Right lobe of liver (tissue), 6 donors: ENCODE measurements around the gene TNS4. TPM values are rescaled to one million over a fixed set of nuclear protein-coding genes. Genes with fewer than 3 reads are reported as not detected.

Source experiments
- ATAC-seq, 4 donors: fragments of 200-7000 bp; cut with Tn5 transposase; one replicate each; pipeline ENCODE4 v1.9.1; 2020; ENCODE audit warnings: mild to moderate bottlenecking in 4 of 4, moderate library complexity in 4 of 4
- DNase-seq, 3 donors: peaks; one replicate each; pipeline ENCODE4 v3.0.0-alpha.2; 2020
- H3K27ac ChIP-seq, 3 donors: fragments of 200-600 bp; one replicate each; pipeline ENCODE4 v1.8.0; 2022
- H3K27me3 ChIP-seq, 2 donors: fragments of 200-600 bp; one replicate each; pipeline ENCODE4 v1.8.0; 2022
- H3K36me3 ChIP-seq, 4 donors: fragments of 200-600 bp; sonication (generic) in 1 of 4; one replicate each; pipeline versions ENCODE4 v1.5.1 to v1.8.0; 2017 to 2022; ENCODE audit warnings: control low read depth in 1 of 4
- H3K4me1 ChIP-seq, 4 donors: fragments of 200-600 bp; sonication (generic) in 1 of 4; one replicate each; pipeline versions ENCODE4 v1.5.1 to v1.8.0; 2017 to 2022; ENCODE audit warnings: control low read depth in 1 of 4
- H3K4me3 ChIP-seq, 3 donors: fragments of 200-600 bp; one replicate each; pipeline ENCODE4 v1.8.0; 2022
- H3K9me3 ChIP-seq, 4 donors: fragments of 200-600 bp; sonication (generic) in 1 of 4; one replicate each; pipeline versions ENCODE4 v1.5.1 to v1.8.0; 2017 to 2022; ENCODE audit warnings: control low read depth in 1 of 4
- POLR2A ChIP-seq: fragments of 450-650 bp; IDR thresholded peaks from one replicate; pipeline ENCODE4 v1.6.1; 2017; ENCODE audit warnings: antibody characterized with exemption, mild to moderate bottlenecking
- WGBS: methylation state at CpG from one replicate; pipeline ENCODE4 v1.1.6; 2018; ENCODE audit warnings: low coverage, low lambda C conversion rate; ENCODE audit not compliant: insufficient coverage; ENCODE audit errors: missing lambda C conversion rate; 5-methylcytosine and 5-hydroxymethylcytosine counted together
- intact Hi-C, 2 donors: fragments of 100-400 bp; cut with DNase I; formaldehyde crosslinking; loops; one replicate each; pipeline versions ENCODE4 v1.11.2 to v1.14.1; 2022
- total RNA-seq, 6 experiments: library from RNA; depleted of rRNA in 2 of 6; stranded (reverse); fragments of >200 nt in 2 of 6; fragmentation: NEBNext Ultra II Directional in 3 of 6; extraction: Animal tissue kit (Norgen Biotek cat#: 25700) in 3 of 6; gene quantifications; one replicate each; pipeline versions ENCODE4 v1.1.0 to v1.2.4, GENCODE V29; 2016 to 2023
- TF ChIP-seq, protein P1 (sequence below), 4 donors: fragments of 200-600 bp in 3 of 4; fragments of 450-650 bp in 1 of 4; IDR thresholded peaks; one replicate each; pipeline versions ENCODE4 v1.5.1 to v1.8.0; 2016 to 2022; ENCODE audit warnings: antibody characterized with exemption in 4 of 4, mild to moderate bottlenecking in 2 of 4
- donor health status: DM: no; HTN: yes; CAD: no.
- donor health status: DM: no; HTN: no; CAD: no.
- donor health status: DM: no; HTN: no; CAD: no.
- donor health status: DM: no; HTN: yes; CAD: no.
- donor health status: DM: no; HTN: yes; CAD: no.

Gene TNS4
- total RNA-seq, 6 experiments from 2014 or later, result not detected

DNA sequence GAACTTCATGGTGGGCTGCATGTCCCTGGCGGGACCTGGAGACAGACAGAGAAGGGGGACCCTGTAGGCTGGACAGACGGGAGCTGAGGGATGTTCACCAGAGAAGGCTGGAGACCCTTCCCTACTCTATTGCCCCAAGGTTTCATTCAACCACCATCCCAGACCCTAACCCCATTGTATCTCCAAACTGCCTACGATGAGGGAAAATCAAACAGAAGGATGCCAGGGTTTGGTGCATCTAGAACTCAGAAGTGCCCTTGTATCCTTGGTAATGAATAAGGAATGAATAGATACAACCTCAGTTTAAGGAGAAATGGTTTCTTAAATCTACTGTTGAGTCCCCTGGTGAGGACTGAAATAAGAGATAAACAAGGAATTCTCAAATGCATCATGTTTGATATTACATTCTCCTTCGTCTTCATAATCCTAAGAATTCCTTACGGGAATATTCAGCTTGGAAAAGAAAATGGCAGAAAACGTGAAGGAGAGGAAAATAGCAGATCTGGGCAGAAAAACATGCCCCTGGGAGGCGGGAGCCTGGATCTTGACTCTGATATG is 16.4 kb downstream of the TNS4 start:
- H3K4me1 ChIP-seq, result no peaks in the 10 kb centered on the region
- H3K36me3 ChIP-seq, result no peaks in the 10 kb centered on the region
- TF ChIP-seq, protein P1, sequence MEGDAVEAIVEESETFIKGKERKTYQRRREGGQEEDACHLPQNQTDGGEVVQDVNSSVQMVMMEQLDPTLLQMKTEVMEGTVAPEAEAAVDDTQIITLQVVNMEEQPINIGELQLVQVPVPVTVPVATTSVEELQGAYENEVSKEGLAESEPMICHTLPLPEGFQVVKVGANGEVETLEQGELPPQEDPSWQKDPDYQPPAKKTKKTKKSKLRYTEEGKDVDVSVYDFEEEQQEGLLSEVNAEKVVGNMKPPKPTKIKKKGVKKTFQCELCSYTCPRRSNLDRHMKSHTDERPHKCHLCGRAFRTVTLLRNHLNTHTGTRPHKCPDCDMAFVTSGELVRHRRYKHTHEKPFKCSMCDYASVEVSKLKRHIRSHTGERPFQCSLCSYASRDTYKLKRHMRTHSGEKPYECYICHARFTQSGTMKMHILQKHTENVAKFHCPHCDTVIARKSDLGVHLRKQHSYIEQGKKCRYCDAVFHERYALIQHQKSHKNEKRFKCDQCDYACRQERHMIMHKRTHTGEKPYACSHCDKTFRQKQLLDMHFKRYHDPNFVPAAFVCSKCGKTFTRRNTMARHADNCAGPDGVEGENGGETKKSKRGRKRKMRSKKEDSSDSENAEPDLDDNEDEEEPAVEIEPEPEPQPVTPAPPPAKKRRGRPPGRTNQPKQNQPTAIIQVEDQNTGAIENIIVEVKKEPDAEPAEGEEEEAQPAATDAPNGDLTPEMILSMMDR (IDR thresholded peaks at IDR 0.05), result no peak
- no peak for TF ChIP-seq POLR2A
- H3K4me3 ChIP-seq, result no peak overlapping the region
- H3K27me3 ChIP-seq, result no peaks in the 10 kb centered on the region
- WGBS, result 57% methylated on average over 7 of the region's 7 CpGs
- DNase-seq (no peak), ATAC-seq (no peak)
- intact Hi-C loops, result loop anchor here in 1 of 2 donors (10.0 kb wide), 1 partner anchor 120 kb away; the partner anchor contains the start of gene GJD3
- H3K27ac ChIP-seq, result no peak overlapping the region
- no peaks in the 10 kb centered on the region for H3K9me3 ChIP-seq

DNA sequence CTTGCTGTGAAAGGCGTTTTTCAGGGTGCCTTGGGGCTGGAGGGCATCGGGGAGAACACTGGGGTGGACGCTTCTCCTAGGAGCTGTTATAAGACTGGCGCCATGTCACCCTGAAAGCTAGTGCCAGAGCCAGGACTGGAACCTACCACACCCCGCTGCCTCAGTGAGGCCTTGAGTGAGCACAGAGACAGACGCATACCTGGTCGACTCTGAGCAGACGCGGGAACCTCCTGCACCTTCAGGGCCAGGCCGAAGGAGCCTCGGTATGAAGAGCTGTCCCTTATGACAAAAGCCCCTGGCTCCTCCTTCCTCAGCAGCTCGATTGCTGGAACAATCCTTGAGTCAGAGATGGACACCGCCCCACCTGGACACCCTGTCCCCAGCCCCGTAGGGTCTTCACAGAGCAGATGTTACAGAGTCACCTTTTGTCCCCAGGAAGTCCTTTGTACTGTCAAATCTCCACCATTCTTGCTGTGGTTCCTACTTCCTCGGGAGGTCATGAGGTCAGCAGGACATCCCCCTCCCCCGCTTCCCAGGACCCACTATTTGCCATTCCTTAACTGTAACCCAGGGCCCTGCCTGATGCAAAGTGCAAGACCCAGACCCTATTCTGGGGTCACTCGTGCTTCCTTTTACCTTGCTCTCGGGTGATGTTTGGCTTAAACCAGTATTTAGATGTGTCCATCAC is 17.0 kb downstream of the TNS4 start:
- intact Hi-C loops, result loop anchor here in 1 of 2 donors (10.0 kb wide), 1 partner anchor 120 kb away; the partner anchor contains the start of gene GJD3
- ATAC-seq, result no peak
- Histone ChIP-seq H3K27ac (no peak overlapping the region), H3K4me3 (no peak overlapping the region), H3K9me3 (no peaks in the 10 kb centered on the region), H3K4me1 (no peaks in the 10 kb centered on the region), H3K36me3 (no peaks in the 10 kb centered on the region), H3K27me3 (no peaks in the 10 kb centered on the region)
- no peak for DNase-seq
- WGBS, result 70% methylated on average over 4 of the region's 18 CpGs
- TF ChIP-seq, protein P1 (IDR thresholded peaks at IDR 0.05), result no peak
- no peak for TF ChIP-seq POLR2A

DNA sequence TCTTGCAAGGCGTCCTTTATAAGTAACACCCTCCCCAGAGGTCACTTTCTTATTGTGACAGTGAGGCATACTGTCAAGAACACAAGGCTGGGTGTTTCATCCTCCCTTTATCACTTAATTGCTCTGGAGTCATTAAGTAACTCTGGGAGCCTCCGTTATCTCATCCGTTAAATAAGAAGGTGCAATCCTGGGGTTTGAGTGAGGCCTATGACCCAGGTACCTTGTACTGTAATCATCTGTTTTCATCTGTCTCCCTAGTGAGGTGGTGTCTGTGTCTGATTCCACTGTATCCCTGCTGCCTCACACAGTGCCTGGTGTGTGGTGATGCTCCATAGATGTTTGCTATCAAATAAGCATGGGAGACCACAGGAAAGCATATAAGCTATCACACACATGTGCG is 17.7 kb downstream of the TNS4 start:
- intact Hi-C loops, result loop anchor here in 1 of 2 donors (10.0 kb wide), 1 partner anchor 119 kb away; the partner anchor contains the start of gene GJD3
- no peaks in the 10 kb centered on the region for H3K36me3 ChIP-seq
- H3K27me3 ChIP-seq, result no peaks in the 10 kb centered on the region
- TF ChIP-seq POLR2A, result no peak
- TF ChIP-seq, protein P1 (IDR thresholded peaks at IDR 0.05), result no peak
- 84% methylated on average over 4 of the region's 4 CpGs for WGBS
- H3K27ac ChIP-seq, result no peak overlapping the region
- ATAC-seq (no peak), DNase-seq (no peak)
- no peaks in the 10 kb centered on the region for H3K9me3 ChIP-seq
- H3K4me1 ChIP-seq, result no peaks in the 10 kb centered on the region
- no peak overlapping the region for H3K4me3 ChIP-seq

DNA sequence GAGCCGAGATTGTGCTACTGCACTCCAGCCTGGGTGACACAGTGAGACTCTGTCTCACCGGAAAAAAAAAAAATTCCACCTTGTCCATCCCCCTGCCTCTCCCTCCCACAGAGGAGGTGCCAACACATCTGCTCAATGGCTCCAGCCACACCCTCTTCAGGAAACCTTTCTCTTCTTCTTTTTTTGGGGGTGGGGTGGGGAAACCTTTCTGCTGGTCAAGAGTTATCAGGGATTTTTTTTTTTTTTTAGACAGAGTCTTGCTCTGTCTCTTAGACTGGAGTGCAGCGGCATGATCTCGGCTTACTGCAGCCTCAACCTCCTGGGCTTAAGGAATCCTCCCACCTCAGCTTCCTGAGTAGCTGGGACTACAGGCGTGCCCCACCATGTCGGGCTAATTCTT is 18.7 kb downstream of the TNS4 start:
- Histone ChIP-seq H3K36me3 (no peaks in the 10 kb centered on the region), H3K27me3 (no peaks in the 10 kb centered on the region), H3K4me3 (no peak overlapping the region), H3K27ac (no peak overlapping the region), H3K4me1 (no peaks in the 10 kb centered on the region), H3K9me3 (no peaks in the 10 kb centered on the region)
- TF ChIP-seq POLR2A, result no peak
- TF ChIP-seq, protein P1 (IDR thresholded peaks at IDR 0.05), result no peak
- intact Hi-C loops, result loop anchor here in 1 of 2 donors (10.0 kb wide), 1 partner anchor 118 kb away; the partner anchor contains the start of gene GJD3
- DNase-seq (no peak), ATAC-seq (no peak)
- 83% methylated on average over 3 of the region's 6 CpGs for WGBS
